Hematopoietic multipotent progenitor cell treated with erythropoietin and hydrocortisone succinate and interleukin-3 and kit ligand, for 15 days (in vitro differentiated cells): Measurements from ENCODE around the gene SULT1A4.
"Not testable (repeated sequence)": the region's sequence is repeated elsewhere in the genome, so short reads cannot be mapped to it uniquely, and the experiment has no call there.

Source experiments
- DNase-seq: peaks from one replicate; pipeline ENCODE4 v3.0.0-alpha.2; 2015; ENCODE audit warnings: low spot score

The SULT1A4 gene

DNA sequence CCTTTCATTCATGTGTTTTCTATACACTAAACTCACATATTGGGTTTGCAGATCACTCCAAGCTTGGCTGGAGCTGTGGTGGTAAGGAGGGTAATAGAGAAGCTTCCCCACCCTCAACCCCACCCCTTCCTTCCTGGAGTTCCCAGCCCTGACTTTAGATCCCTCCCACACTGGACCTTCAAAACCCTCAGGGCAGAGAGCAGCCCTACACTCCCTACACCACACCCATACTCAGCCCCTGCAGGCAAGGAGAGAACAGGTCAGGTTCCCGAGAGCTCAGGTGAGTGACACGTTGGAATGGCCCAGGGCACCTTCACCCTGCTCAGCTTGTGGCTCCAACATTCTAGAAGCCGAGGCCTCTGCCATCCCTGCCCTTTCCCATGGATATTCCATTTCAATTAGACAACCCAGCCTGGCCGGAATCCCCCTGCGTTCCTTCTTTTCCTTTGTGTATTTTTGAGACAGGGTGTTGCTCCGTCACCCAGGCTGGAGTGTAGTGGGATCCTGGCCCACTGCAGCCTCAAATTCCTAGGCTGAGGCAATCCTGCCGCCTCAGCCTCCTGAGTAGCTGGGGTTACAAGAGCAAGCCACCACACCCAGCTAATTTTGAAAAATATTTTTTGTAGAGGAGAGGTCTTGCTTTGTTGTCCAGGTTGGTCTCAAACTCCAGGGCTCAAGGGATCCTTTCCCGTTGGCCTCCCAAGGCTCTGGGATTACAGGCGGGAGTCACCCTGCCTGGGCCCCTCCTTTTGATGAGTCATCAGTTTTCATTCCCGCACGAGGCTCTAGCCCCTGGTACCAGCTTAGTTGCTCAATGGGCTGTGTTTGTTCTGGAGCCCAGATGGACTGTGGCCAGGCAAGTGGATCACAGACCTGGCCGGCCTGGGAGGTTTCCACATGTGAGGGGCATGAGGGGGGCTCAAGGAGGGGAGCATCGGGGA, at the start of gene SULT1A4:
Gene SULT1A4, plus strand, starts transcription at position 208 of the 941 bp plus-strand sequence. CDS start 1,473 bp downstream, outside the sequence.
- not testable (repeated sequence) for DNase-seq

GRCh38 chr16:29423587-29423986, 36.1 kb upstream of the SULT1A4 start:
- not testable (repeated sequence) for DNase-seq

DNA sequence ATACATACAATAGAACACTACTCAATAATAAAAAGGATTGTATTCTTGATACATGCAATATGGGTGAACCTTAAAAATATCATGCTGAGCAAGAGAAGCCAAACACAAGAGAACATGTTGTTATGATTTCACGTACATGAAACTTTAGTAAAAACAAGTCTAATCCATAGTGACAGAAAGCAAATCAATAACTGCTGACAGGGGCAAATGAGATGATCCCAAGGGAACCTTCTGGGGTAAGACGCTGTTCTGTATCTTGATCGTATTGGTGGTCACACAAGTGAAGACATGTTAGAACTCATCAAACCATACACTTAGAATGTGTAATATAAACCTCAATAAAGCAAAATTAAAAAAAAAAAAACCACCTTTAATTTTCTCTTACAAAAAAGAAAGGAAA, 34.3 kb upstream of the SULT1A4 start:
- not testable (repeated sequence) for DNase-seq

GRCh38 chr16:29453754-29454153, 6.0 kb upstream of the SULT1A4 start:
- DNase-seq = not testable (repeated sequence)

DNA sequence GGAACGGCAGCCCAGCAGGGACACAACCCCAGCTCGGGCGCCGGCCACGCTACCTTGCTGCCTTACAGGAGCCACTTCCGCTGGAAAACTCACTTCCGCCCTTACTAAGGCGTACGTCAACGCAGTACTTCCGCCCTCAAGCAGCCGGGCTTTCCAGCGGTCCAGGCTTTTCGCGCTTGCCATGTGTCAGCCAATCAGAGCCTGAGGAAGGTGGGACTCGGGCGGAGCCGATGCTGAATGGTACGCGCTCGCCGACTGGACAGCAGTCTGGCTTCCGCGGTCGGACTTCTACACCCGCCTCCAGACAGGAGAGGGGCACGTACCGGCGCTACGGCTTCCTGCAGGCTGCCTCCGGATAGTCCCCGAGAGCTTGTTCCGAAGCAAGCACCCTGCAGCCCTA, 5.4 kb upstream of the SULT1A4 start, which contains the start of the genes BOLA2 and SLX1B:
Gene BOLA2, minus strand, starts transcription at position 83 of the 400 bp plus-strand sequence. CDS start 98 bp downstream, outside the sequence.
Gene SLX1B, plus strand, starts transcription at position 265 of the 400 bp plus-strand sequence.
- DNase-seq = not testable (repeated sequence)

- not testable (repeated sequence) for DNase-seq
These were observed 4.9 kb upstream of the SULT1A4 start for GRCh38 chr16:29454828-29455227.

- not testable (repeated sequence) for DNase-seq
These were observed 2.1 kb upstream of the SULT1A4 start for GRCh38 chr16:29457660-29458059.

GRCh38 chr16:29460647-29461030, 926 bp downstream of the SULT1A4 start:
- not testable (repeated sequence) for DNase-seq

- DNase-seq = not testable (repeated sequence)
These were observed 6.5 kb downstream of the SULT1A4 start for GRCh38 chr16:29465985-29466824.

- DNase-seq = not testable (repeated sequence)
These were observed 7.2 kb downstream of the SULT1A4 start for GRCh38 chr16:29466904-29467303.

GRCh38 chr16:29467654-29468366, 8.1 kb downstream of the SULT1A4 start:
- DNase-seq = not testable (repeated sequence)

DNA sequence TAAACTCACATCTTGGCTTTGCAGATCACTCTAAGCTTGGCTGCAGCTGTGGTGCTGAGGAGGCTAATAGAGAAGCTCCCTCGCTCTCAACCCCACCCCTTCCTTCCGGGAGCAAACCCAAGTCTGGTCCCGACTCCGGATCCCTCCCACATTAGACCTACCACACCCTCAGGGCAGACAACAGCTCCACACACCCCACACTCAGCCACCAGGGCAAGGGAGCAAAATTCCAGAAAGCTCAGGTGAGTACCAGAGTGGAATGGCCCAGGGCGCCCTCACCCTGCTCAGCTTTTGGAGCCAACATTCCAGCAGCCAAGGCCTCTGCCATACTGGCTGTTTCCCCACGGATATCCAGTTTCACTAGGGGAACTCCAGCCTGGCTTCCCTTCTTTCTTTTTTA, 9.9 kb downstream of the SULT1A4 start:
- not testable (repeated sequence) for DNase-seq

DNA sequence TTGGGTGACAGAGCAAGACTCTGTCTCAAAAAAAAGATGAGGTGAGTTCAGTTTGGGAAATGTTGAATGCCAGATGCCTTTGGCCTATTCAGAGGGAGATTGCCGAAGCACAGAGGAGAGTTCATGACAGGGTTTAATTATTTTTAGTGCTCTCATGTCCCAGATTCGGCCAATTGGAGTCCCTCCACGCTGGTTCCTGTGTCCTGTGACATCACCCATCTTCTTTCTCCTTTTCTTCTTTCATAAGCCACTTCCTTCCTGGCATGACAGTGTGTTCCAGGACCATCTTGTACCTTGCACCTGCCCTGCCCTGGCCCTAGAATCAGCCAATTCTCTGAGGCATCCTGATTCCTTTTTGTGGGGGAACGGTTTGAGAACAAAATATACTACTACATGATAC, 12.4 kb downstream of the SULT1A4 start:
- DNase-seq = not testable (repeated sequence)

GRCh38 chr16:29482276-29482675, 22.6 kb downstream of the SULT1A4 start:
- not testable (repeated sequence) for DNase-seq

DNA sequence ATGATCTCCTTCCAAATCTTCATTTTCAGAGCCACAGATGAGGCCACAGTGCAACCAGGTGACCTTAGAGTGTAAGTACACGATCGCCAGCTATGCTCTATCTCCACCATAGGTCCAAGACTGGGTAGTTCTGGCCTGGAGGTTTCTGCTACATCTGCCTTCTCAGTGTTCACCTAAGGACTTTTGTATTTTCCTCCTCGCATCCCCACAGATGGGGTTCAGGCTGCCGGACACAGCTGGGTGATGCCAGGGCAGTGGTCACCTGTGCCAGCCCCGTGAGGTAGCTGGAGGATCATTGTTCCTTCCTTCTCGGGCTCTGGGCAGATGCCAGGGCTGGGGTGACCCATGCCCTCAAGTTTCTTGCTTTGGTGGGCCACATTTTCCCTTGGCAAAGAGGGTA, 46.6 kb downstream of the SULT1A4 start, which contains the start of gene NPIPB12:
Gene NPIPB12, minus strand, starts transcription at position 101 of the 400 bp plus-strand sequence.
- not testable (repeated sequence) for DNase-seq
